Keratinocyte (primary cell): ENCODE results near the gene BAIAP2. TPM values are rescaled to one million over a fixed set of nuclear protein-coding genes. Genes with fewer than 3 reads are reported as not detected.

Experiments
- DNase-seq: peaks from one replicate; pipeline ENCODE4 v3.0.0-alpha.2; 2011; ENCODE audit warnings: low read depth, missing footprints, low spot score
- FAIRE-seq: peaks from 2 replicates; lab custom pipeline; 2011; peaks lifted over from hg19 to GRCh38; lab: Jason Lieb, UNC
- H2AFZ ChIP-seq: 2 replicates; pipeline ENCODE4 v1.6.0; 2012; ENCODE audit warnings: low read length, control low read depth, inconsistent platforms; ENCODE audit not compliant: control insufficient read depth
- H3K27ac ChIP-seq: 2 replicates; pipeline ENCODE4 v1.5.1; 2011; ENCODE audit warnings: low read length; ENCODE audit not compliant: control insufficient read depth, insufficient read depth
- H3K27me3 ChIP-seq: 3 replicates; pipeline ENCODE4 v1.6.0; 2011; ENCODE audit warnings: low read length; ENCODE audit not compliant: control insufficient read depth, insufficient read depth; ENCODE audit errors: extremely low read depth
- H3K36me3 ChIP-seq, 2 experiments: 2 replicates in 1 of 2; 3 replicates in 1 of 2; pipeline ENCODE4 v1.5.1; 2011; ENCODE audit warnings: low read length in 2 of 2, mild to moderate bottlenecking in 1 of 2; ENCODE audit not compliant: control insufficient read depth in 2 of 2, insufficient read depth in 2 of 2; ENCODE audit errors: extremely low read depth in 1 of 2
- H3K4me1 ChIP-seq: 3 replicates; pipeline ENCODE4 v1.5.1; 2011; ENCODE audit warnings: low read length; ENCODE audit not compliant: control insufficient read depth, insufficient read depth; ENCODE audit errors: extremely low read depth
- H3K4me2 ChIP-seq: 3 replicates; pipeline ENCODE4 v1.6.0; 2011; ENCODE audit warnings: low read depth, low read length; ENCODE audit not compliant: control insufficient read depth, insufficient read depth; ENCODE audit errors: extremely low read depth
- H3K4me3 ChIP-seq, 3 experiments: fragments of 200-600 bp in 1 of 3; sonication (generic) in 1 of 3; 2 replicates in 2 of 3; 3 replicates in 1 of 3; pipeline ENCODE4 v1.5.1; 2011 to 2016; ENCODE audit warnings: low read length in 3 of 3, mild to moderate bottlenecking in 3 of 3, control low read depth in 2 of 3, inconsistent platforms in 1 of 3, low read depth in 1 of 3, mixed read lengths in 1 of 3, mixed run types in 1 of 3, moderate library complexity in 1 of 3; ENCODE audit not compliant: control insufficient read depth in 2 of 3, insufficient read depth in 2 of 3; ENCODE audit errors: extremely low read depth in 1 of 3
- H3K79me2 ChIP-seq: 2 replicates; pipeline ENCODE4 v1.6.0; 2012; ENCODE audit warnings: low read length; ENCODE audit not compliant: control insufficient read depth, insufficient read depth
- H3K9ac ChIP-seq: 3 replicates; pipeline ENCODE4 v1.6.0; 2011; ENCODE audit warnings: low read length; ENCODE audit not compliant: control insufficient read depth, insufficient read depth; ENCODE audit errors: extremely low read depth
- H3K9me1 ChIP-seq: 3 replicates; pipeline ENCODE4 v1.6.0; 2011; ENCODE audit warnings: low read length; ENCODE audit not compliant: control insufficient read depth, insufficient read depth; ENCODE audit errors: extremely low read depth
- H3K9me3 ChIP-seq: 2 replicates; pipeline ENCODE4 v1.5.1; 2012; ENCODE audit warnings: low read depth, low read length; ENCODE audit not compliant: control insufficient read depth
- H4K20me1 ChIP-seq: 3 replicates; pipeline ENCODE4 v1.6.0; 2011; ENCODE audit warnings: low read length; ENCODE audit not compliant: control insufficient read depth, insufficient read depth; ENCODE audit errors: extremely low read depth
- CTCF ChIP-seq, 3 experiments: IDR thresholded peaks in 1 of 3; conservative IDR thresholded peaks in 1 of 3; optimal IDR thresholded peaks in 1 of 3; 2 replicates in 2 of 3; 3 replicates in 1 of 3; pipeline versions ENCODE3 to v1.5.1; 2011; ENCODE audit warnings: low read length in 3 of 3, mild to moderate bottlenecking in 3 of 3, moderate library complexity in 2 of 3, control low read depth in 1 of 3, inconsistent platforms in 1 of 3; ENCODE audit not compliant: insufficient read depth in 2 of 3; ENCODE audit errors: extremely low read depth in 1 of 3
- EZH2 ChIP-seq: IDR thresholded peaks from one replicate; pipeline ENCODE4 v1.6.1; 2012; ENCODE audit warnings: inconsistent platforms, mild to moderate bottlenecking, low read length, moderate library complexity
- dilution Hi-C: fragments of 300-500 bp; cut with MboI; formaldehyde crosslinking; loops from one replicate; pipeline ENCODE4 v1.7.0; 2020; ENCODE audit warnings: low sequenced_read_pairs; ENCODE audit not compliant: extremely low pct_ligation_motif_present
- polyA plus RNA-seq, 5 experiments: library from polyadenylated mRNA; depleted of rRNA in 3 of 5; stranded (reverse) in 3 of 5; stranded (forward) in 1 of 5; unstranded in 1 of 5; fragments of >200 nt; gene quantifications; 1 replicate in 1 of 5; 2 replicates in 3 of 5; 3 replicates in 1 of 5; pipeline versions ENCODE4 v1.2.1 to v1.2.3, GENCODE V29; 2011 to 2012; ENCODE audit warnings: missing spikeins in 2 of 5, low read depth in 1 of 5, low replicate concordance in 1 of 5

BAIAP2 gene
- polyA plus RNA-seq, 1 donor (not counting 4 experiments of a cell fraction or from before 2014, with no cell fraction given): 56.7 TPM

DNA sequence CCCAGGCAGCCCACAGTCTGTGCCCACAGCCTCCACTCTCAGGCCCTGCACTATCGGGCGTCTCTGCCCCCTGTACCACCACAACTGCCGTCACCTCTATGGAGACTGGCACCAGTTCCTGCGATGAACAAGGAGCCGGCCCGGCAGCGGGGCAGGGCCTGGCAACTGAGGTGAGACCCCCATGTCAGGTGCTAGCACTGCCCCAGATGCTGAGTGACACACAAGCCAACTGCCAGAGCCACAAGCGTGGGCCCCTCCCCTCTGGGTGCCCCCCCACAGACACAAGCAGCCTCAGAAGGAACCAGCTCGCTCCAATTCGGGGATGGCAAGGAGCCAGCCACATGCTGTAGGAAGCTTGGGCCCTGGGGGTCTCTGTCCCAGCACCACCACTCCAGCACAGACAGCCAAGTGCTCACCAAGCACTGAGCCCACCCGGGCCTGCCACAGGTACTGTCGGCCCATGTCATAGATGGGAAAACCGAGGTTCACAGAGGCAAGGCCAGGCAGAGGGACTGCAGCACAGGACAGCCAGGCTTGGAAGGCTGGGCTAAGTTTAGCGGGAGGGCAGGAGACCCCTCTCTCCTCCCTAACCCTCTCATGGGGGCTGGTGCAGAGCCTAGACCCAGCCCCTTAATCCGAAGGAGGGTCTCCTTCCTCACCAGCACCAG lies 128.9 kb downstream of the BAIAP2 start:
- Histone ChIP-seq H3K9me1 (no peaks in the 10 kb centered on the region), H3K27me3 (peaks cover 42% of the 10 kb centered on the region), H3K4me2 (no peak overlapping the region), H3K4me3 (no peak overlapping the region), H3K9me3 (no peaks in the 10 kb centered on the region), H3K4me1 (no peaks in the 10 kb centered on the region), H3K27ac (no peak overlapping the region), H3K79me2 (no peaks in the 10 kb centered on the region), H2AFZ (no peak overlapping the region), H4K20me1 (peaks cover 2% of the 10 kb centered on the region), H3K9ac (no peak overlapping the region), H3K36me3 (no peaks in the 10 kb centered on the region)
- no peak for TF ChIP-seq EZH2
- TF ChIP-seq CTCF (optimal IDR thresholded peaks at IDR 0.05 in 1 of 3, IDR thresholded peaks at IDR 0.05 in 1 of 3, conservative IDR thresholded peaks at IDR 0.05 in 1 of 3; ENCODE audit: extremely low read depth in 1 of 3, insufficient read depth in 2 of 3, low read length in 3 of 3): no peak
- no peak for DNase-seq
- no peak for FAIRE-seq
- dilution Hi-C loops: no loop called here

DNA sequence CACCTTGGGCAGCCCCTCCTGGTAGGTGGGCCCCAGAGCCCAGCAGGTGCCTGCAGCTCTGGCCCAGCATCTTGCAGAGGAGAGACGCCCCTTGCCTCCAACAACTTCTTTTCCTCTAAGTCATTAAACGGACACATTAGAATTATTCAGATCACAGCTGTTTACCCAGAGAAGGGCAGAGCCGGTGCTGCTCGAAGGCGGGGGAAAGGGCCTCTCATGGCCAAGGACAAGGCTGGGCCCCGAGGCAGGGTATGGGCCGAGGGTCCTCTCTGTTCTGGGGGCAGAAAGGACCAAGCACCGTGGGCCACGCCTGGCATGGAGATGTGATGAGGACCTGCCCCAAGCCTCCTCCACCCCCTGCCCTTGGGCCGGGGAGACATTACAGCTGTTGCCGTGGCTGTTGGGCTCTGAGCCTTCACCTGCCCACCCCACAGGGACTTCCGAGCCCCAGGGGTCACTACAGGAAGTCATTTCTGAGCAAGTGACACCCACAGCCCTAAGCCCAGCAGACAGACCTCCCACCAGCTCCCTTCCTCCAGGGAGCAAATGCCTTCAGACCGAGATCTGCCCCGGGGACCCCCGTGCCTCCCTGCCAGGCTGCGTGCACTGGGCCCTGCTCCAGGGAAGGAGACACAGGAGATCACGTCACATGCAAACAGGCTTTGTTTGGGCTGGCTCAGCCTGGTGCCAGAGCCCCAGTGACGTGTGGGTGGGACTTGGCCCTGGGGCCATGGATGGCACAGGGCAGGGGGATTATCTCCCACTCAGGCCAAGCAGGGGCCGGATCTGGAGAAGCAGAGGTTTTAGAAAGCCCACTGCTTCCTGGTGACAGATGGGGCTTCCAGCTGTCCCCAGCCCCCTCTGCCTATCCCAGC lies 129.7 kb downstream of the BAIAP2 start:
- H3K27ac ChIP-seq: no peak overlapping the region
- H3K27me3 ChIP-seq: peaks cover 42% of the 10 kb centered on the region
- H3K36me3 ChIP-seq: no peaks in the 10 kb centered on the region
- no peak overlapping the region for H3K4me2 ChIP-seq
- TF ChIP-seq EZH2 (no peak), CTCF (optimal IDR thresholded peaks at IDR 0.05 in 1 of 3, IDR thresholded peaks at IDR 0.05 in 1 of 3, conservative IDR thresholded peaks at IDR 0.05 in 1 of 3; ENCODE audit: extremely low read depth in 1 of 3, insufficient read depth in 2 of 3, low read length in 3 of 3) (no peak)
- no peak overlapping the region for H3K9ac ChIP-seq
- H4K20me1 ChIP-seq: peaks cover 2% of the 10 kb centered on the region
- no peaks in the 10 kb centered on the region for H3K79me2 ChIP-seq
- no peak overlapping the region for H3K4me3 ChIP-seq
- H3K9me1 ChIP-seq: no peaks in the 10 kb centered on the region
- no peaks in the 10 kb centered on the region for H3K9me3 ChIP-seq
- no peak overlapping the region for H2AFZ ChIP-seq
- no peak for FAIRE-seq
- DNase-seq: no peak
- dilution Hi-C loops: no loop called here
- no peaks in the 10 kb centered on the region for H3K4me1 ChIP-seq
